SK-N-SH (cell line): ENCODE measurements around the gene LAPTM5. TPM values are rescaled to one million over a fixed set of nuclear protein-coding genes. Genes with fewer than 3 reads are reported as not detected.

Experiments
- CTCF ChIA-PET: fragments of 300-600, 350-600 bp; formaldehyde crosslinking; extraction: SDS; loops from one replicate; lab custom pipeline; 2021; lab: Yijun Ruan, JAX
- POLR2A ChIA-PET: fragments of 350-600 bp; sonication (Branson Sonifier 250); formaldehyde crosslinking; extraction: SDS; loops from one replicate; lab custom pipeline; 2020; ENCODE audit warnings: antibody characterized with exemption, inconsistent platforms; lab: Yijun Ruan, JAX
- DNase-seq: peaks from one replicate; pipeline ENCODE4 v3.0.0; 2012
- H2AFZ ChIP-seq: fragments of 200-600 bp; sonication (generic); 2 replicates; pipeline ENCODE4 v1.8.1; 2016; ENCODE audit warnings: antibody characterized with exemption, mild to moderate bottlenecking, low read depth
- H3F3A ChIP-seq: fragments of 200-600 bp; sonication (generic); replicated peaks from 2 replicates; pipeline ENCODE3; 2016; ENCODE audit warnings: antibody characterized with exemption, mild to moderate bottlenecking; ENCODE audit not compliant: insufficient read depth
- H3K27ac ChIP-seq, 2 experiments: fragments of 200-500 bp in 1 of 2; fragments of 200-600 bp in 1 of 2; sonication (Bioruptor generic) in 1 of 2; sonication (generic), shearing (Covaris generic) in 1 of 2; 2 replicates each; pipeline versions ENCODE4 v1.5.1 to v1.6.1; 2014 to 2016; ENCODE audit warnings: low read depth in 2 of 2, inconsistent platforms in 1 of 2, low read length in 1 of 2, mild to moderate bottlenecking in 1 of 2, mixed read lengths in 1 of 2
- H3K27me3 ChIP-seq: fragments of 200-600 bp; sonication (generic), shearing (Covaris generic); 2 replicates; pipeline ENCODE4 v1.6.1; 2016; ENCODE audit warnings: mixed run types; ENCODE audit not compliant: insufficient read depth
- H3K36me3 ChIP-seq, 2 experiments: fragments of 200-500 bp in 1 of 2; fragments of 200-600 bp in 1 of 2; sonication (Bioruptor generic) in 1 of 2; sonication (generic) in 1 of 2; replicated peaks in 1 of 2; 2 replicates each; pipeline versions ENCODE3 to v1.5.1; 2014 to 2016; ENCODE audit warnings: low read length in 1 of 2, mild to moderate bottlenecking in 1 of 2; ENCODE audit not compliant: insufficient read depth in 2 of 2, control insufficient read depth in 1 of 2
- H3K4me1 ChIP-seq, 2 experiments: fragments of 200-500 bp in 1 of 2; fragments of 200-600 bp in 1 of 2; sonication (Bioruptor generic) in 1 of 2; sonication (generic), shearing (Covaris generic) in 1 of 2; 2 replicates each; pipeline versions ENCODE4 v1.5.1 to v1.6.1; 2014 to 2016; ENCODE audit warnings: low read depth in 1 of 2, low read length in 1 of 2, mixed run types in 1 of 2; ENCODE audit not compliant: insufficient read depth in 2 of 2, control insufficient read depth in 1 of 2
- H3K4me2 ChIP-seq: fragments of 200-600 bp; sonication (generic), shearing (Covaris generic); 2 replicates; pipeline ENCODE4 v1.6.1; 2017; ENCODE audit warnings: mixed run types
- H3K4me3 ChIP-seq, 2 experiments: fragments of 200-500 bp in 1 of 2; fragments of 200-600 bp in 1 of 2; sonication (Bioruptor generic) in 1 of 2; sonication (generic), shearing (Covaris generic) in 1 of 2; 2 replicates each; pipeline versions ENCODE4 v1.5.1 to v1.8.1; 2014 to 2016; ENCODE audit warnings: low read depth in 2 of 2, inconsistent platforms in 1 of 2, low read length in 1 of 2, mild to moderate bottlenecking in 1 of 2, mixed read lengths in 1 of 2, moderate library complexity in 1 of 2
- H3K79me2 ChIP-seq: fragments of 200-600 bp; sonication (generic); 2 replicates; pipeline ENCODE4 v1.8.1; 2017; ENCODE audit warnings: mild to moderate bottlenecking; ENCODE audit not compliant: insufficient read depth
- H3K9ac ChIP-seq: fragments of 200-600 bp; sonication (generic); 2 replicates; pipeline ENCODE4 v1.6.1; 2017; ENCODE audit warnings: mixed run types
- H3K9me2 ChIP-seq: fragments of 200-600 bp; sonication (generic); 2 replicates; pipeline ENCODE4 v1.6.1; 2017; ENCODE audit warnings: mixed run types
- H3K9me3 ChIP-seq: fragments of 200-600 bp; sonication (generic); 2 replicates; pipeline ENCODE4 v1.6.1; 2017; ENCODE audit warnings: mixed run types, mild to moderate bottlenecking, moderate library complexity
- H4K20me1 ChIP-seq: fragments of 200-600 bp; sonication (generic); 2 replicates; pipeline ENCODE4 v1.6.1; 2017; ENCODE audit warnings: mild to moderate bottlenecking, mixed run types; ENCODE audit not compliant: insufficient read depth
- ELF1 ChIP-seq: IDR thresholded peaks from 2 replicates; pipeline ENCODE4 v1.4.0; 2012
- GABPA ChIP-seq: IDR thresholded peaks from 2 replicates; pipeline ENCODE4 v1.4.0; 2012; ENCODE audit warnings: low read depth, mild to moderate bottlenecking
- IRF3 ChIP-seq: fragments of 150-350 bp; IDR thresholded peaks from 2 replicates; pipeline ENCODE4 v1.6.1; 2016; ENCODE audit warnings: mild to moderate bottlenecking, low read depth, low read length
- MXI1 ChIP-seq: IDR thresholded peaks from 2 replicates; pipeline ENCODE4 v1.6.1; 2012; ENCODE audit warnings: mild to moderate bottlenecking, low read depth, low read length, improper control_type of control experiment
- NFIC ChIP-seq: IDR thresholded peaks from 2 replicates; pipeline ENCODE4 v1.4.0; 2012; ENCODE audit warnings: borderline replicate concordance
- RAD21 ChIP-seq: IDR thresholded peaks from 2 replicates; pipeline ENCODE4 v1.6.1; 2012; ENCODE audit warnings: mild to moderate bottlenecking, low read length
- RCOR1 ChIP-seq: fragments of 150-350 bp; IDR thresholded peaks from 2 replicates; pipeline ENCODE4 v1.6.1; 2017; ENCODE audit warnings: antibody characterized with exemption, low read length
- RFX5 ChIP-seq: IDR thresholded peaks from 2 replicates; pipeline ENCODE4 v1.6.1; 2012; ENCODE audit warnings: mild to moderate bottlenecking, improper control_type of control experiment, low read length
- SIN3A ChIP-seq: IDR thresholded peaks from 2 replicates; pipeline ENCODE4 v1.6.1; 2012; ENCODE audit warnings: low read depth, mild to moderate bottlenecking, low read length, moderate library complexity, borderline replicate concordance
- USF1 ChIP-seq: IDR thresholded peaks from 2 replicates; pipeline ENCODE4 v1.4.0; 2012; ENCODE audit warnings: low read depth, borderline replicate concordance
- YY1 ChIP-seq: IDR thresholded peaks from 2 replicates; pipeline ENCODE4 v1.4.0; 2012; ENCODE audit warnings: low read depth, mild to moderate bottlenecking
- ZBTB33 ChIP-seq: IDR thresholded peaks from 2 replicates; pipeline ENCODE4 v1.4.0; 2012; ENCODE audit warnings: low read depth, borderline replicate concordance
- WGBS: methylation state at CpG from one replicate; pipeline ENCODE4 v1.1.6; 2017; ENCODE audit warnings: low lambda C conversion rate; 5-methylcytosine and 5-hydroxymethylcytosine counted together
- polyA plus RNA-seq, 3 experiments: library from polyadenylated mRNA; depleted of rRNA; stranded (reverse); fragments of >200 nt; gene quantifications; 2 replicates each; pipeline ENCODE4 v1.2.3, GENCODE V29; 2012
- TF ChIP-seq, protein P1 (sequence below): fragments of 200-600 bp; sonication (generic); IDR thresholded peaks from 2 replicates; pipeline ENCODE4 v1.6.1; 2017; ENCODE audit warnings: antibody characterized with exemption, mild to moderate bottlenecking, moderate library complexity

Gene LAPTM5
- polyA plus RNA-seq, 1 of the 3 experiments (the other 2 are of a cell fraction): 1.1 TPM

- Histone ChIP-seq H3K79me2 (no peaks in the 10 kb centered on the region), H3K27ac (no peak overlapping the region), H3K9ac (no peak overlapping the region), H3K9me3 (no peaks in the 10 kb centered on the region), H3K4me1 (peaks cover 3 to 6% of the 10 kb centered on the region in 2 experiments; a peak in 3 of 4 replicates), H3K27me3 (no peaks in the 10 kb centered on the region), H3F3A (peaks cover 5% of the 10 kb centered on the region), H2AFZ (no peak overlapping the region), H3K4me3 (no peak overlapping the region), H3K36me3 (peaks cover 0 to 9% of the 10 kb centered on the region in 2 experiments), H4K20me1 (0 out of 2 replicates have a peak, but pooled peaks cover 3% of the 10 kb centered on the region), H3K9me2 (no peaks in the 10 kb centered on the region), H3K4me2 (no peak overlapping the region)
- ChIA-PET POLR2A (no interaction called here), CTCF (interaction anchor here (0.6 to 14.9 kb wide), 8 partner anchors 16 to 209 kb away, joined by 3 to 377 read pairs (median 4); no protein-coding TSS in a partner anchor)
- no peak for TF ChIP-seq MXI1
- no peak for TF ChIP-seq GABPA
- TF ChIP-seq ZBTB33: no peak
- no peak for TF ChIP-seq USF1
- TF ChIP-seq SIN3A: no peak
- TF ChIP-seq NFIC: no peak
- TF ChIP-seq YY1: no peak
- TF ChIP-seq RAD21: no peak
- no peak for TF ChIP-seq RCOR1
- WGBS: 77% methylated on average over 5 of the region's 5 CpGs
- no peak for DNase-seq
These were observed 32.7 kb downstream of the LAPTM5 start for GRCh38 chr1:30724655-30725421.

DNA sequence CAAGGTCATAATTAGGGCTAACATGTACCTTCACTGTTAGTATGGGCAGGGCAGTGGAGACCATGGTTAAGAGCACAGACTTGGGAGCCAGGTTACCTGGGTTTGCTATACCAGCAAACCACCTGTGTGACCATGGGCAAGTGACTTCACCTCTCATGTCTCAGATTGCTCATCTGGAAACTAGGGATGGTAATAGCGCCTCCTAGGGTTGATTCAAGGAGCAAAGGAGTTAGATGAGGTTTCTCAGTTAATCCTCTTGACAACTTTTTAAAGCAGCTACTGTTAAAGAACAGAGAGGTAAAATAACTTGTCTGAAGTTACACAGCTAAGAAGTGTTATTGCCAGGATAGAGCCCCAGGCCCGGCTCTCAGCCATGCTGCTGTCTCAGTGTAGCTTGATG, 33.4 kb downstream of the LAPTM5 start:
- no peak for DNase-seq
- Histone ChIP-seq H2AFZ (no peak overlapping the region), H4K20me1 (0 out of 2 replicates have a peak, but pooled peaks cover 7% of the 10 kb centered on the region), H3K27ac (no peak overlapping the region), H3K36me3 (peaks cover 0 to 9% of the 10 kb centered on the region in 2 experiments), H3K9me3 (no peaks in the 10 kb centered on the region), H3K79me2 (no peaks in the 10 kb centered on the region), H3K4me3 (no peak overlapping the region), H3K9ac (no peak overlapping the region), H3K9me2 (no peaks in the 10 kb centered on the region), H3K4me2 (no peak overlapping the region), H3K27me3 (no peaks in the 10 kb centered on the region), H3K4me1 (peaks cover 9% of the 10 kb centered on the region in 2 experiments; a peak in 3 of 4 replicates), H3F3A (peaks cover 5% of the 10 kb centered on the region)
- TF ChIP-seq, protein P1, sequence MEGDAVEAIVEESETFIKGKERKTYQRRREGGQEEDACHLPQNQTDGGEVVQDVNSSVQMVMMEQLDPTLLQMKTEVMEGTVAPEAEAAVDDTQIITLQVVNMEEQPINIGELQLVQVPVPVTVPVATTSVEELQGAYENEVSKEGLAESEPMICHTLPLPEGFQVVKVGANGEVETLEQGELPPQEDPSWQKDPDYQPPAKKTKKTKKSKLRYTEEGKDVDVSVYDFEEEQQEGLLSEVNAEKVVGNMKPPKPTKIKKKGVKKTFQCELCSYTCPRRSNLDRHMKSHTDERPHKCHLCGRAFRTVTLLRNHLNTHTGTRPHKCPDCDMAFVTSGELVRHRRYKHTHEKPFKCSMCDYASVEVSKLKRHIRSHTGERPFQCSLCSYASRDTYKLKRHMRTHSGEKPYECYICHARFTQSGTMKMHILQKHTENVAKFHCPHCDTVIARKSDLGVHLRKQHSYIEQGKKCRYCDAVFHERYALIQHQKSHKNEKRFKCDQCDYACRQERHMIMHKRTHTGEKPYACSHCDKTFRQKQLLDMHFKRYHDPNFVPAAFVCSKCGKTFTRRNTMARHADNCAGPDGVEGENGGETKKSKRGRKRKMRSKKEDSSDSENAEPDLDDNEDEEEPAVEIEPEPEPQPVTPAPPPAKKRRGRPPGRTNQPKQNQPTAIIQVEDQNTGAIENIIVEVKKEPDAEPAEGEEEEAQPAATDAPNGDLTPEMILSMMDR: peak; percentile 50
- no peak for TF ChIP-seq IRF3
- TF ChIP-seq USF1: no peak
- TF ChIP-seq RFX5: no peak
- TF ChIP-seq ELF1: no peak
- POLR2A ChIA-PET: no interaction called here
- 83% methylated on average over 2 of the region's 2 CpGs for WGBS
- CTCF ChIA-PET: interaction anchor here (0.6 to 14.9 kb wide), 8 partner anchors 17 to 210 kb away, joined by 3 to 377 read pairs (median 4); no protein-coding TSS in a partner anchor
